Endodermal cell (in vitro differentiated cells): Measurements from ENCODE around the gene SPN. TPM values are rescaled to one million over a fixed set of nuclear protein-coding genes. Genes with fewer than 3 reads are reported as not detected.

ENCODE experiments used
- DNase-seq: peaks from one replicate; pipeline ENCODE4 v3.0.0-alpha.2; 2017
- H3K27ac ChIP-seq: 2 replicates; pipeline ENCODE4 v1.5.1; 2013; ENCODE audit warnings: mild to moderate bottlenecking, low read depth, low read length, moderate library complexity
- H3K27me3 ChIP-seq: 2 replicates; pipeline ENCODE4 v1.6.1; 2013; ENCODE audit warnings: mild to moderate bottlenecking, low read length, moderate library complexity; ENCODE audit not compliant: insufficient read depth, control insufficient read depth, poor library complexity, severe bottlenecking
- H3K36me3 ChIP-seq: 2 replicates; pipeline ENCODE4 v1.7.0; 2013; ENCODE audit warnings: mild to moderate bottlenecking, low read length, moderate library complexity; ENCODE audit not compliant: control insufficient read depth, insufficient read depth
- H3K4me1 ChIP-seq: one replicate; pipeline ENCODE4 v1.7.0; 2013; ENCODE audit warnings: low read length; ENCODE audit not compliant: control insufficient read depth, insufficient read depth
- H3K4me3 ChIP-seq: 2 replicates; pipeline ENCODE4 v1.5.1; 2013; ENCODE audit warnings: mild to moderate bottlenecking, low read length, moderate library complexity
- H3K9ac ChIP-seq: 2 replicates; pipeline ENCODE4 v1.6.1; 2013; ENCODE audit warnings: mild to moderate bottlenecking, low read length, moderate library complexity; ENCODE audit not compliant: poor library complexity, severe bottlenecking; ENCODE audit errors: extremely low read depth
- H3K9me3 ChIP-seq: 2 replicates; pipeline ENCODE4 v1.6.1; 2013; ENCODE audit warnings: mild to moderate bottlenecking, low read length, moderate library complexity; ENCODE audit not compliant: control insufficient read depth
- H3K27ac Mint-ChIP-seq: 2 replicates; pipeline ENCODE4 v1.8.0; 2020; ENCODE audit warnings: mixed read lengths
- H3K27me3 Mint-ChIP-seq: 2 replicates; pipeline ENCODE4 v1.8.0; 2021; ENCODE audit warnings: mild to moderate bottlenecking, mixed read lengths; ENCODE audit not compliant: insufficient read depth
- H3K36me3 Mint-ChIP-seq: 2 replicates; pipeline ENCODE4 v1.8.0; 2020; ENCODE audit warnings: low read depth, mixed read lengths
- H3K4me1 Mint-ChIP-seq: 2 replicates; pipeline ENCODE4 v1.8.0; 2020; ENCODE audit warnings: mixed read lengths
- H3K4me3 Mint-ChIP-seq: 2 replicates; pipeline ENCODE4 v1.8.0; 2020; ENCODE audit warnings: mild to moderate bottlenecking, moderate library complexity, mixed read lengths
- H3K9me3 Mint-ChIP-seq: 2 replicates; pipeline ENCODE4 v1.8.0; 2020; ENCODE audit warnings: mild to moderate bottlenecking, mixed read lengths
- WGBS, 2 experiments: methylation state at CpG; one replicate each; pipeline versions ENCODE4 v1.1.5 to v1.1.7; 2013; ENCODE audit warnings: missing lambda C conversion rate in 2 of 2, mixed read lengths in 1 of 2; ENCODE audit not compliant: insufficient coverage in 1 of 2, insufficient read length in 1 of 2; 5-methylcytosine and 5-hydroxymethylcytosine counted together
- total RNA-seq, 2 donors: library from RNA; stranded (reverse); fragmentation: NEBNext Ultra II Directional in 1 of 2; extraction: Animal tissue kit (Norgen Biotek cat#: 25700) in 1 of 2; gene quantifications; 2 replicates in 1 of 2; 3 replicates in 1 of 2; pipeline ENCODE4 v1.2.1, GENCODE V29; 2021
- TF ChIP-seq, protein P1 (sequence below): fragments of 200-600 bp; sonication (generic); conservative IDR thresholded peaks from 2 replicates; pipeline ENCODE4 v1.5.0; 2021; ENCODE audit warnings: antibody characterized with exemption, mild to moderate bottlenecking

Gene SPN
- total RNA-seq, 2 donors from 2014 or later = 0.86 TPM; not detected in 1

- no peaks in the 10 kb centered on the region for H3K27me3 ChIP-seq
- DNase-seq = no peak
- 92 to 98% methylated on average over 9 to 11 of the region's 12 CpGs for WGBS, 2 experiments
- H3K4me1 ChIP-seq = no peaks in the 10 kb centered on the region
- no peak overlapping the region for H3K4me3 ChIP-seq
- Mint-ChIP-seq H3K4me3 (no peak overlapping the region), H3K27me3 (no peaks in the 10 kb centered on the region), H3K9me3 (no peaks in the 10 kb centered on the region), H3K4me1 (peaks cover 18% of the 10 kb centered on the region), H3K27ac (no peak overlapping the region), H3K36me3 (no peaks in the 10 kb centered on the region)
- no peaks in the 10 kb centered on the region for H3K36me3 ChIP-seq
- TF ChIP-seq, protein P1, sequence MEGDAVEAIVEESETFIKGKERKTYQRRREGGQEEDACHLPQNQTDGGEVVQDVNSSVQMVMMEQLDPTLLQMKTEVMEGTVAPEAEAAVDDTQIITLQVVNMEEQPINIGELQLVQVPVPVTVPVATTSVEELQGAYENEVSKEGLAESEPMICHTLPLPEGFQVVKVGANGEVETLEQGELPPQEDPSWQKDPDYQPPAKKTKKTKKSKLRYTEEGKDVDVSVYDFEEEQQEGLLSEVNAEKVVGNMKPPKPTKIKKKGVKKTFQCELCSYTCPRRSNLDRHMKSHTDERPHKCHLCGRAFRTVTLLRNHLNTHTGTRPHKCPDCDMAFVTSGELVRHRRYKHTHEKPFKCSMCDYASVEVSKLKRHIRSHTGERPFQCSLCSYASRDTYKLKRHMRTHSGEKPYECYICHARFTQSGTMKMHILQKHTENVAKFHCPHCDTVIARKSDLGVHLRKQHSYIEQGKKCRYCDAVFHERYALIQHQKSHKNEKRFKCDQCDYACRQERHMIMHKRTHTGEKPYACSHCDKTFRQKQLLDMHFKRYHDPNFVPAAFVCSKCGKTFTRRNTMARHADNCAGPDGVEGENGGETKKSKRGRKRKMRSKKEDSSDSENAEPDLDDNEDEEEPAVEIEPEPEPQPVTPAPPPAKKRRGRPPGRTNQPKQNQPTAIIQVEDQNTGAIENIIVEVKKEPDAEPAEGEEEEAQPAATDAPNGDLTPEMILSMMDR = no peak
- H3K9ac ChIP-seq = no peak overlapping the region
- no peak overlapping the region for H3K27ac ChIP-seq
- H3K9me3 ChIP-seq = no peaks in the 10 kb centered on the region
Observed at GRCh38 chr16:29667755-29668154, 4.7 kb downstream of the SPN start.

DNA sequence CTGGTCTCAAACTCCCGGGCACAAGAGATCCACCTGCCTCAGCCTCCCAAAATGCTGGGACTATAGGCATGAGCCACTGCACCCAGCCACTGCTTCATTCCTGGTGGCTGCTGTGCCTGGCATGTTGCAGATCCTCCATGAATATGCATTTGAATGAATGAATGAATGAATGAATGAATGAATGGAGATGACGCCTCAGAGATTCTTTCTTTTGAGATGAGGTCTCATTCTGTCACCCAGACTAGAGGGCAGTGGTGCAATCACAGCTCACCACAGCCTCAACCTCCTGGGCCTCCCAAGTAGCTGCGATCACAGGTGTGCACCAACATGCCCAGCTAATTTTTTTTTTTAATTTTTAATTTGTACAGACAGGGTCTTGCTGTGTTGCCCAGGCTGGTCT, 5.2 kb downstream of the SPN start:
- H3K27me3 Mint-ChIP-seq = no peaks in the 10 kb centered on the region
- Histone ChIP-seq H3K27me3 (no peaks in the 10 kb centered on the region), H3K9ac (no peak overlapping the region), H3K9me3 (no peaks in the 10 kb centered on the region), H3K4me1 (no peaks in the 10 kb centered on the region), H3K27ac (no peak overlapping the region), H3K36me3 (no peaks in the 10 kb centered on the region), H3K4me3 (no peak overlapping the region)
- TF ChIP-seq, protein P1 = no peak
- H3K4me1 Mint-ChIP-seq = peaks cover 16% of the 10 kb centered on the region
- DNase-seq = no peak
- H3K9me3 Mint-ChIP-seq = no peaks in the 10 kb centered on the region
- no peak overlapping the region for H3K4me3 Mint-ChIP-seq
- no peak overlapping the region for H3K27ac Mint-ChIP-seq
- H3K36me3 Mint-ChIP-seq = no peaks in the 10 kb centered on the region
- 89 to 100% methylated on average over 3 of the region's 3 CpGs for WGBS, 2 experiments

DNA sequence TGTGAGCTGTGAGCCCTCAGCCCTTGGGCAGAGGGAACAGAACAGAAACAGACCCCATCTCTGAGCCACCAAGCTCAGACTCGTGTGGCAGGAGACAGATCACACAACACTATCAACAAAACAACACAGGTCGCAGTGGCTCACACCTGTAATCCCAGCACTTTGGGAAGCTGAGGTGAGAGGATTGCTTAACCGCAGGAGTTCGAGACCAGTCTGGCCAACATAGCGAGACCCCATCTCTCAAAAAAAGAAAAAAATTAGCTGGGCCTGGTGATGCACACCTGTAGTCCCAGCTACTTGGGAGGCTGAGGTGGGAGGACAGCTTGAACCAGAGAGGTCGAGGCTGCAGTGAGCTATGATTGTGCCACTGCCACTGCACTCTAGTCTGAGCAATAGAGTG, 10.5 kb downstream of the SPN start:
- no peak overlapping the region for H3K4me3 ChIP-seq

More for the DNA sequence above, 10.5 kb downstream of the SPN start:
- H3K4me1 ChIP-seq = no peaks in the 10 kb centered on the region
- Mint-ChIP-seq H3K27me3 (no peaks in the 10 kb centered on the region), H3K9me3 (no peaks in the 10 kb centered on the region), H3K4me3 (no peak overlapping the region), H3K4me1 (peaks cover 5% of the 10 kb centered on the region), H3K36me3 (no peaks in the 10 kb centered on the region), H3K27ac (no peak overlapping the region)
- WGBS, 2 experiments = 90 to 91% methylated on average over 5 to 6 of the region's 6 CpGs
- no peaks in the 10 kb centered on the region for H3K27me3 ChIP-seq
- DNase-seq = no peak
- H3K36me3 ChIP-seq = no peaks in the 10 kb centered on the region
- TF ChIP-seq, protein P1 = no peak
- H3K9me3 ChIP-seq = no peaks in the 10 kb centered on the region
- no peak overlapping the region for H3K9ac ChIP-seq
- no peak overlapping the region for H3K27ac ChIP-seq
